Fibroblast of pulmonary artery (primary cell): Measurements from ENCODE around the gene DDHD1.
"Not testable (repeated sequence)": the region's sequence is repeated elsewhere in the genome, so short reads cannot be mapped to it uniquely, and the experiment has no call there.

Experiments
- DNase-seq: peaks from one replicate; pipeline ENCODE4 v3.0.0-alpha.2; 2010; ENCODE audit warnings: low read depth
- H3K4me3 ChIP-seq: replicated peaks from 2 replicates; pipeline ENCODE4 v1.5.1; 2011; ENCODE audit warnings: low read depth, mild to moderate bottlenecking, control low read depth, low read length, moderate library complexity
- TF ChIP-seq, protein P1 (sequence below): IDR thresholded peaks from 2 replicates; pipeline ENCODE4 v1.5.1; 2011; ENCODE audit warnings: mild to moderate bottlenecking, control low read depth, low read length, inconsistent platforms; ENCODE audit errors: missing control alignments

DDHD1 gene

GRCh38 chr14:53140585-53140984 is 12.5 kb downstream of the DDHD1 start:
- DNase-seq = no peak
- H3K4me3 ChIP-seq = no peak overlapping the region
- TF ChIP-seq, protein P1, sequence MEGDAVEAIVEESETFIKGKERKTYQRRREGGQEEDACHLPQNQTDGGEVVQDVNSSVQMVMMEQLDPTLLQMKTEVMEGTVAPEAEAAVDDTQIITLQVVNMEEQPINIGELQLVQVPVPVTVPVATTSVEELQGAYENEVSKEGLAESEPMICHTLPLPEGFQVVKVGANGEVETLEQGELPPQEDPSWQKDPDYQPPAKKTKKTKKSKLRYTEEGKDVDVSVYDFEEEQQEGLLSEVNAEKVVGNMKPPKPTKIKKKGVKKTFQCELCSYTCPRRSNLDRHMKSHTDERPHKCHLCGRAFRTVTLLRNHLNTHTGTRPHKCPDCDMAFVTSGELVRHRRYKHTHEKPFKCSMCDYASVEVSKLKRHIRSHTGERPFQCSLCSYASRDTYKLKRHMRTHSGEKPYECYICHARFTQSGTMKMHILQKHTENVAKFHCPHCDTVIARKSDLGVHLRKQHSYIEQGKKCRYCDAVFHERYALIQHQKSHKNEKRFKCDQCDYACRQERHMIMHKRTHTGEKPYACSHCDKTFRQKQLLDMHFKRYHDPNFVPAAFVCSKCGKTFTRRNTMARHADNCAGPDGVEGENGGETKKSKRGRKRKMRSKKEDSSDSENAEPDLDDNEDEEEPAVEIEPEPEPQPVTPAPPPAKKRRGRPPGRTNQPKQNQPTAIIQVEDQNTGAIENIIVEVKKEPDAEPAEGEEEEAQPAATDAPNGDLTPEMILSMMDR = no peak

- TF ChIP-seq, protein P1 = no peak
- H3K4me3 ChIP-seq = no peak overlapping the region
- no peak for DNase-seq
These were observed 15.4 kb downstream of the DDHD1 start for GRCh38 chr14:53137568-53138203.

- not testable (repeated sequence) for DNase-seq
These were observed 22.6 kb downstream of the DDHD1 start for GRCh38 chr14:53130491-53130890.

DNA sequence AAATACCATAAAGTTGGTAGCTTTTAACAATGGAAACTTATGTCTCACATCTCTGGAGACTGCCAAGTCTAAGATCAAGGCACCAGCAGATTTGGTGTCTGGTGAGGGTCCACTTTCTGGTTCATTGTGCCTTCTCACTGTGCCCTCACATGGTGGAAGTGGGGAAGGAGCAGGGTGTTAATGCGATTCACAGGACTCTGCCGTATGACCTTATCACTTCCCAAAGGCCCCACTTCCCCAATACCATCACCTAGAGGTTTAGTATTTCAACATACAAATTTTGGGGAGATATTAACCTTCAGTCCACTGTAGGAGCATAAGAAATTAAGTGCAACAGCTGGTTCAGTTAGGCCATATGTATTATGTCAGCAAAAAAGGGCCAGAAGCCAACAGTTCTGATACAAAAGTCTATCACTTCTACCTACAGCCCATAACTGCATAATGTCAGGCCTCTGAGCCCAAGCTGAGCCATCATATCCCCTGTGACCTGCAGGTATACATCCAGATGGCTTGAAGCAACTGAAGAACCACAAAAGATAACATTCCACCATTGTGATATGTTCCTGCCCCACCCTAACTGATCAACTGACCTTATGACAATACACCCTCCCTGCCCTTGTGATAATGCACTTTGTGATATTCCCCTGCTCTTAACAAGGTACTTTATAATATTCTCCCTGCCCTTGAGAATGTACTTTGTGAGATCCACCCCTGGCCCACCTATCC is 24.7 kb downstream of the DDHD1 start:
- H3K4me3 ChIP-seq = no peak overlapping the region
- TF ChIP-seq, protein P1 = no peak
- no peak for DNase-seq

More at GRCh38 chr14:53130491-53130890, 22.6 kb downstream of the DDHD1 start:
- not testable (repeated sequence) for H3K4me3 ChIP-seq

GRCh38 chr14:53127832-53128231 is 25.3 kb downstream of the DDHD1 start:
- H3K4me3 ChIP-seq = no peak overlapping the region
- TF ChIP-seq, protein P1 = no peak
- DNase-seq = no peak

DNA sequence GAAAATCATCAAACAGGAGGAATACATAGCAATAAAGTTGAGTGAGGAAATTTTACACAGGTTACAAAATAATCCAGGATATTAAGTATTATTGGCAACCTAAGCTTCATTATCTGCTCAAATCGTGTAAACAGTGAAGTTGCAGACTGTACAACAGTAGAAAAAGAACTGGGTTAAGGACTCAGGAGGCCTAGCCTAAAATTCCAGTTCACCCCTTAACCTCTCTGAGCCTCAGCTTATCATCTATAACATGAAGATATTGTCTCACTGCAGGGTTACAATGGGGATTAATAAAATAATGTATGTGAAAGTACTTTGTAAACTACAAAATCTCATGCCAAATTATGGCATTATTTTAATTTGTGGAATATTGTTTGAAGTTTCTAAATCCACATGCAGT is 26.0 kb downstream of the DDHD1 start:
- no peak for DNase-seq
- TF ChIP-seq, protein P1 = no peak
- no peak overlapping the region for H3K4me3 ChIP-seq

DNA sequence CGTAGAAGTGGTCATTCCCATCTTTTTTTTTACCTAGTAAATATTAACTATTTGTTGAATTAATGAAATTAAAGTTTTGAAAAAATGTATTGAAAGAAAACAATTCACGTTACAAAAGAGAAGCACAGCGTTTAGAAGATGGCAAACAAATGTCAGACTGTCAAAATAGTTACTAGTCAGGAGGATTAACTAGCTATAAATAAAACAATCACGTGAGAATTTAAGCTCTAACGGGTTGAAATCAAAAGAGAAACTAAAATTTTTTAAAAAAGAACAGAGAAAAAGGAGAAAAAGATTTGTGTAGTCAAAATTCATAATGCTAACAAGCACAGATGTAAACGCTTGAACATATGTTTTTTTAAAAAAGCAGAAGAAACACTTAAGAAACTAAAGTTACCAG is 26.4 kb downstream of the DDHD1 start:
- H3K4me3 ChIP-seq = no peak overlapping the region
- TF ChIP-seq, protein P1 = no peak

More for the DNA sequence above, 26.4 kb downstream of the DDHD1 start:
- DNase-seq = no peak
